Prostate gland (tissue), 2 donors: ENCODE data around the gene TRIM59. TPM values are rescaled to one million over a fixed set of nuclear protein-coding genes. Genes with fewer than 3 reads are reported as not detected.

Experiments used
- DNase-seq: peaks from one replicate; pipeline ENCODE4 v3.0.0-alpha.2; 2019; ENCODE audit warnings: low spot score
- H3K27ac ChIP-seq, 2 donors: fragments of 200-600 bp; sonication (generic); 2 replicates each; pipeline ENCODE4 v1.5.1; 2017 to 2019
- H3K27me3 ChIP-seq: fragments of 200-600 bp; sonication (generic); replicated peaks from 2 replicates; pipeline ENCODE4 v1.5.1; 2019; ENCODE audit not compliant: insufficient read depth
- H3K36me3 ChIP-seq, 2 donors: fragments of 200-600 bp; sonication (generic); 1 replicate in 1 of 2; 2 replicates in 1 of 2; pipeline versions ENCODE4 v1.5.1 to v1.8.1; 2017 to 2019
- H3K4me1 ChIP-seq: fragments of 200-600 bp; sonication (generic); replicated peaks from 2 replicates; pipeline ENCODE4 v1.5.1; 2019
- H3K4me3 ChIP-seq, 2 donors: fragments of 200-600 bp; sonication (generic); 2 replicates each; pipeline ENCODE4 v1.5.1; 2017 to 2019
- H3K9me3 ChIP-seq: fragments of 200-600 bp; sonication (generic); 2 replicates; pipeline ENCODE4 v1.5.1; 2017
- POLR2A ChIP-seq: fragments of 450-650 bp; IDR thresholded peaks from one replicate; pipeline ENCODE4 v1.6.1; 2016; ENCODE audit warnings: antibody characterized with exemption, mild to moderate bottlenecking
- POLR2AphosphoS5 ChIP-seq: sonication (generic); formaldehyde crosslinking; IDR thresholded peaks from one replicate; pipeline ENCODE4 v1.6.1; 2017; ENCODE audit warnings: antibody characterized with exemption
- WGBS: methylation state at CpG from one replicate; pipeline ENCODE4 v1.1.5; 2018; 5-methylcytosine and 5-hydroxymethylcytosine counted together
- intact Hi-C: fragments of 100-400 bp; cut with DNase I; formaldehyde crosslinking; loops from one replicate; pipeline ENCODE4 v1.14.2; 2022
- total RNA-seq, 2 donors: library from RNA; depleted of rRNA; stranded (reverse); fragments of >200 nt; gene quantifications; one replicate each; pipeline ENCODE4 v1.1.0, GENCODE V29; 2016
- TF ChIP-seq, protein P1 (sequence below), 4 experiments: fragments of 200-600 bp in 2 of 4; fragments of 450-650 bp in 2 of 4; sonication (generic) in 2 of 4; IDR thresholded peaks; 1 replicate in 3 of 4; 2 replicates in 1 of 4; pipeline ENCODE4 v1.5.1; 2016 to 2019; ENCODE audit warnings: antibody characterized with exemption in 4 of 4, mild to moderate bottlenecking in 2 of 4, moderate library complexity in 2 of 4

The TRIM59 gene
- total RNA-seq, 2 donors from 2014 or later, result 3.2 to 11.4 TPM

DNA sequence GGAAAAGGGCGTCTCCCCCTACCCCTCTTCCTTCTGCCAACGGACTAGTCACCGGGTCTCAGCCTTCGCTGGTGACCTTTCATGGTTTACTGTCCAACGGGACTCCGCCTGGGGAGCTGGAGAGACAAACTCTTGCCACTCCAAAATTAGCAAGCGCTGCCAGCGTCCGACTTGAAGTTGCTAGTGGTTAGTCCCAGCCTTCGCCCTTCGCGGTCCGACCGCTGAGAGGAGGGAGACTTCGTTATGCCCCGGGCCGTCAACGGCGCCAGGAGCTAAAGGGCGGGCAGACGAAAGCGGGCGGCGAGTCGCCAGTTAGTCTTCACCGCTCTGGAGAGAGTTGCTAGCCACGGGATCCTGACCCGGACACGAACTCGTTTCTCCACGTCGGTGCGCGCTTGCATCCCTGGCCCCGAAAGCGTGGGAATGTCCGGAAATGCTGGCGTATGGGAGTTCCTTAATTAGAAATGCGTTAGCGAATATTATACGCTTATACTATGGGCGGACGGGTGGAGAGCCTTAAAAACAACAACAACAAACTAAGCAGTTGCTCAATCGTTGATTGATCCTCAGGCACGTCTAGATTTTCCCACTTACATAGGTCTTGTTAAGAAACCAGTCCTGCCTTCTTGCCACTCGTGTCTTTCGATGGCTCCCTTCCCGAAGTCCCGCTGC, 49.4 kb downstream of the TRIM59 start:
- peak overlapping the region; percentile 92 to 93 for H3K27ac ChIP-seq
- H3K4me3 ChIP-seq, result peak overlapping the region; percentile 57 to 61
- under 1% methylated on average over 49 of the region's 49 CpGs for WGBS
- no peaks in the 10 kb centered on the region for H3K4me1 ChIP-seq
- intact Hi-C loops, result loop anchor here (10.0 kb wide), 1 partner anchor 335 kb away; no protein-coding TSS in a partner anchor
- no peaks in the 10 kb centered on the region for H3K27me3 ChIP-seq
- H3K9me3 ChIP-seq, result no peaks in the 10 kb centered on the region
- DNase-seq, result peak; percentile 32
- H3K36me3 ChIP-seq, result no peaks in the 10 kb centered on the region
- TF ChIP-seq POLR2AphosphoS5 (no peak), POLR2A (no peak)
- TF ChIP-seq, protein P1, sequence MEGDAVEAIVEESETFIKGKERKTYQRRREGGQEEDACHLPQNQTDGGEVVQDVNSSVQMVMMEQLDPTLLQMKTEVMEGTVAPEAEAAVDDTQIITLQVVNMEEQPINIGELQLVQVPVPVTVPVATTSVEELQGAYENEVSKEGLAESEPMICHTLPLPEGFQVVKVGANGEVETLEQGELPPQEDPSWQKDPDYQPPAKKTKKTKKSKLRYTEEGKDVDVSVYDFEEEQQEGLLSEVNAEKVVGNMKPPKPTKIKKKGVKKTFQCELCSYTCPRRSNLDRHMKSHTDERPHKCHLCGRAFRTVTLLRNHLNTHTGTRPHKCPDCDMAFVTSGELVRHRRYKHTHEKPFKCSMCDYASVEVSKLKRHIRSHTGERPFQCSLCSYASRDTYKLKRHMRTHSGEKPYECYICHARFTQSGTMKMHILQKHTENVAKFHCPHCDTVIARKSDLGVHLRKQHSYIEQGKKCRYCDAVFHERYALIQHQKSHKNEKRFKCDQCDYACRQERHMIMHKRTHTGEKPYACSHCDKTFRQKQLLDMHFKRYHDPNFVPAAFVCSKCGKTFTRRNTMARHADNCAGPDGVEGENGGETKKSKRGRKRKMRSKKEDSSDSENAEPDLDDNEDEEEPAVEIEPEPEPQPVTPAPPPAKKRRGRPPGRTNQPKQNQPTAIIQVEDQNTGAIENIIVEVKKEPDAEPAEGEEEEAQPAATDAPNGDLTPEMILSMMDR (IDR thresholded peaks at IDR 0.05), result no peak

DNA sequence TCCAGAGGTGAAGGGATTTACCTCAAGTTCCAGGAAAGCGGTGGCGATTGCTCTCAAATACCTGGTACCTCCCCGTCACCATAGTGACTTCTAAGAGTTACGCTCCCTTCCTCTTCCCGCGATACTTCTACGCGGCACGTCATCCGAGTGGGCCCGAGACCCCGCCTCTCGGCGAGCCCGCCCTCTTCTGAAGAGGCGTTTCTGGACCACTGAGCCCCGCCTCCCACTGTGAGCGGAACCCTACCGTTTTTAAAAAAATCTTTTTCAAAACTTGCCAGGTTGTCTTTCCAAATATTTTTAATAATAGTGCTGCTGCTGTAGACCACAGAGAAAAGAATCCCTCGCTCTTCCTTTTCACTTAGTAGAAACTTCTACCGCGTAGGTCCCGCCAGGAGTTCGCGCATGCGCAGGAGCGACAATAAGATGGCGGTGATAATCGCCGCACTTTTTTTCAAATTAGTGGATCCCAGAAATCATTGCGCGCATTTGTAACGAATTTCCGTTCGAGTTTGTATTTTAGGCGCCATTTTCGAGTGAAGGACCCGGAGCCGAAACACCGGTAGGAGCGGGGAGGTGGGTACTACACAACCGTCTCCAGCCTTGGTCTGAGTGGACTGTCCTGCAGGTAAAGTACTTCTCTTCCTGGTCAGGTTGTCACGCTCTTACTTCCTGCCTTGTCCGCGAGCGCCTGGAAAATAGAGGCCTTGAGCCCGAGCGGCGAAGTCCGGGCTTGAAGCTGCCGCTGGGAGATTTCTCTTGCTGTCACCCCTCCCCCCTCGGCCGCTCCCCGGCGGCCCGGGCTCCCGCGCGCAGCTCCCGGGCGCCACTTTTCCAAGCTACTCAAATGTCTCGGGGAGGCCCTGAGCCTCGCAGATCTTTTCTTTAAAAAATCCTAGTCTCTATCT, 50.2 kb downstream of the TRIM59 start, which contains the start of the genes IFT80 and SMC4:
Gene IFT80 (minus strand): TSS at position 101 of the 905 bp plus-strand sequence. CDS start 14,625 bp downstream, outside the sequence.
Gene SMC4 (plus strand): TSS at position 526 of the 905 bp plus-strand sequence. CDS start 1,177 bp downstream, outside the sequence.
- H3K27ac ChIP-seq, result peak within 1 kb of the TSS; percentile 92 to 93
- H3K4me1 ChIP-seq, result no peaks in the 10 kb centered on the region
- WGBS, result under 1% methylated on average over 63 of the region's 63 CpGs
- no peaks in the 10 kb centered on the region for H3K27me3 ChIP-seq
- DNase-seq, result peak; percentile 96
- intact Hi-C loops, result loop anchor here (10.0 kb wide), 1 partner anchor 335 kb away; no protein-coding TSS in a partner anchor
- TF ChIP-seq, protein P1 (IDR thresholded peaks at IDR 0.05), result peak in 2 of 4 experiments; percentile 11 to 17
- peak; percentile 49 for TF ChIP-seq POLR2A
- peak; percentile 94 for TF ChIP-seq POLR2AphosphoS5
- peak within 1 kb of the TSS; percentile 57 to 61 for H3K4me3 ChIP-seq
- H3K9me3 ChIP-seq, result no peaks in the 10 kb centered on the region
- no peaks in the 10 kb centered on the region for H3K36me3 ChIP-seq

DNA sequence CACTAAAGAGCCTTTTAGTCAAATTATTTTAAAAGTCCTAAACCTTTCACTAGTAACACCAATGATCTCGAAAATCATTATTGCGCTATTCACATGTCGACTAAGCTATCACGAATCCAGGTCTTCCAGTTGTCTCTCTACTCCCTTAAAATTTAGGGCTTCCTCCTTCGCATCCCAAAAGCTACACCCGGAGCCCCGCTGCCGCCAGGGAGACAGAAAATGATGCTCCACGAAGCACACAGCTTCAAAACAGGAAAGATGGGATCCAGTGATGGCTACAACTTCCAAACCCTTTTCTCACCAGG, 50.8 kb downstream of the TRIM59 start:
- Histone ChIP-seq H3K27me3 (no peaks in the 10 kb centered on the region), H3K27ac (peak overlapping the region; percentile 92 to 93), H3K4me1 (no peaks in the 10 kb centered on the region), H3K9me3 (no peaks in the 10 kb centered on the region), H3K4me3 (peak overlapping the region; percentile 57 to 61), H3K36me3 (no peaks in the 10 kb centered on the region)
- intact Hi-C loops, result no loop called here
- DNase-seq, result no peak
- TF ChIP-seq POLR2A (no peak), POLR2AphosphoS5 (no peak)
- TF ChIP-seq, protein P1 (IDR thresholded peaks at IDR 0.05), result no peak
- WGBS, result under 1% methylated on average over 9 of the region's 9 CpGs

DNA sequence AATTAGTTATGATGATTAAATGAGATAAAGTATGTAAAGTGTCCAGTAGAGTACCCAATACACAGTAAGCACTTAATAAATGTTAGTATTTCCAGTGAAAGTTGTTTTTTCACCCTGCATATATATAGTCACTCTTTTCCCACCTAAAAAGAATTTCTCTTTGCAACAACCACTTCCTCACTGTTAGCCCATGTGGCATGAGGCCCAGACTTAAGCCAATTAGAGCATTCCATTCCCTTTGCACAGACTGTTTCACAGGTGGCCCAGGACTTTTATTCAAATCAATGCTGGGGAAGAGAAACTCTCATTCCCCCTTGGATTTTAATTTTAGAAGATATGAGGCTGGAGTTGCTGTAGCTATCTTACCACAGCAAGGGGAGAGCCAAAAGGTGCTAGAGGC, 54.3 kb downstream of the TRIM59 start:
- no peak for DNase-seq
- intact Hi-C loops, result no loop called here
- Histone ChIP-seq H3K27me3 (no peaks in the 10 kb centered on the region), H3K27ac (no peak overlapping the region), H3K4me1 (no peaks in the 10 kb centered on the region), H3K4me3 (no peak overlapping the region), H3K36me3 (no peaks in the 10 kb centered on the region), H3K9me3 (no peaks in the 10 kb centered on the region)
- TF ChIP-seq, protein P1 (IDR thresholded peaks at IDR 0.05), result no peak
- TF ChIP-seq POLR2AphosphoS5 (no peak), POLR2A (no peak)
